HAP-1 (cell line): ENCODE results near the gene PLD6.
"Not testable (repeated sequence)": the region's sequence is repeated elsewhere in the genome, so short reads cannot be mapped to it uniquely, and the experiment has no call there.

Experiments
- DNase-seq, 2 experiments: peaks; one replicate each; pipeline ENCODE4 v3.0.0-alpha.2; 2016 to 2020; ENCODE audit warnings: low spot score in 2 of 2
- H3K27me3 ChIP-seq: fragments of 250-450 bp; sonication (Bioruptor Pico); 2 replicates; pipeline ENCODE4 v1.5.1; 2020; ENCODE audit warnings: low read depth, mild to moderate bottlenecking, moderate library complexity
- H3K36me3 ChIP-seq: fragments of 250-450 bp; sonication (Bioruptor Pico); replicated peaks from 2 replicates; pipeline ENCODE4 v1.5.1; 2020; ENCODE audit warnings: mild to moderate bottlenecking
- H3K4me1 ChIP-seq: fragments of 250-450 bp; sonication (Bioruptor Pico); 2 replicates; pipeline ENCODE4 v1.5.1; 2020; ENCODE audit warnings: mild to moderate bottlenecking
- H3K4me3 ChIP-seq: fragments of 250-450 bp; sonication (Bioruptor Pico); 2 replicates; pipeline ENCODE4 v1.5.1; 2020; ENCODE audit warnings: mild to moderate bottlenecking, moderate library complexity
- H3K9me3 ChIP-seq: fragments of 250-450 bp; sonication (Bioruptor Pico); 2 replicates; pipeline ENCODE4 v1.5.1; 2020; ENCODE audit warnings: mild to moderate bottlenecking, moderate library complexity
- in situ Hi-C: fragments of 300-500 bp; cut with MboI; formaldehyde crosslinking; loops from 3 replicates; pipeline ENCODE4 v1.14.3; 2020; ENCODE audit warnings: low sequenced_read_pairs, inconsistent platforms, mixed read lengths

Gene PLD6

GRCh38 chr17:17206124-17206912 is at the start of gene PLD6:
Gene PLD6, minus strand, starts transcription at chr17:17206333. Its CDS starts 47 bp downstream, at chr17:17206286.
- Histone ChIP-seq H3K36me3 (peaks cover 40% of the 10 kb centered on the region), H3K9me3 (no peaks in the 10 kb centered on the region), H3K4me3 (peak within 1 kb of the TSS; percentile 62), H3K4me1 (peaks cover 23% of the 10 kb centered on the region), H3K27me3 (no peaks in the 10 kb centered on the region)
- in situ Hi-C loops = loop anchor here (5.0 to 10.0 kb wide), 2 partner anchors 54 to 202 kb away; no protein-coding TSS in a partner anchor
- DNase-seq = peak; percentile 84 to 99

GRCh38 chr17:17255689-17256088 is 49.6 kb upstream of the PLD6 start:
- in situ Hi-C loops, DNase-seq, H3K27me3 ChIP-seq, H3K9me3 ChIP-seq, H3K4me3 ChIP-seq, H3K4me1 ChIP-seq: not testable (repeated sequence)
- H3K36me3 ChIP-seq = peaks cover 77% of the 10 kb centered on the region

GRCh38 chr17:17254036-17254435 is 47.9 kb upstream of the PLD6 start:
- Histone ChIP-seq H3K27me3 (no peaks in the 10 kb centered on the region), H3K4me1 (no peaks in the 10 kb centered on the region), H3K4me3 (no peak overlapping the region), H3K9me3 (no peaks in the 10 kb centered on the region), H3K36me3 (peaks cover 78% of the 10 kb centered on the region)
- DNase-seq = no peak
- in situ Hi-C loops = no loop called here

- H3K9me3 ChIP-seq = no peaks in the 10 kb centered on the region
- no peaks in the 10 kb centered on the region for H3K4me1 ChIP-seq
- no peaks in the 10 kb centered on the region for H3K27me3 ChIP-seq
- no peak for DNase-seq
- peaks cover 78% of the 10 kb centered on the region for H3K36me3 ChIP-seq
- in situ Hi-C loops = no loop called here
- no peak overlapping the region for H3K4me3 ChIP-seq
These were observed 47.3 kb upstream of the PLD6 start for GRCh38 chr17:17253406-17253805.

- Histone ChIP-seq H3K36me3 (peaks cover 83% of the 10 kb centered on the region), H3K4me1 (no peaks in the 10 kb centered on the region), H3K4me3 (no peak overlapping the region), H3K27me3 (no peaks in the 10 kb centered on the region), H3K9me3 (no peaks in the 10 kb centered on the region)
- in situ Hi-C loops = no loop called here
- no peak for DNase-seq
These were observed 46.1 kb upstream of the PLD6 start for GRCh38 chr17:17252149-17252661.

- Histone ChIP-seq H3K27me3 (no peaks in the 10 kb centered on the region), H3K4me1 (no peaks in the 10 kb centered on the region), H3K9me3 (no peaks in the 10 kb centered on the region), H3K4me3 (no peak overlapping the region), H3K36me3 (peaks cover 55% of the 10 kb centered on the region)
- in situ Hi-C loops = no loop called here
- DNase-seq = no peak
These were observed 40.7 kb upstream of the PLD6 start for GRCh38 chr17:17246879-17247278.

- H3K9me3 ChIP-seq = no peaks in the 10 kb centered on the region
- in situ Hi-C loops = no loop called here
These were observed 37.0 kb upstream of the PLD6 start for GRCh38 chr17:17243163-17243562.

GRCh38 chr17:17242246-17242645 is 36.1 kb upstream of the PLD6 start:
- Histone ChIP-seq H3K27me3 (no peaks in the 10 kb centered on the region), H3K9me3 (no peaks in the 10 kb centered on the region), H3K36me3 (peaks cover 14% of the 10 kb centered on the region), H3K4me1 (peaks cover 7% of the 10 kb centered on the region), H3K4me3 (no peak overlapping the region)
- DNase-seq = no peak
- in situ Hi-C loops = no loop called here

More at GRCh38 chr17:17243163-17243562, 37.0 kb upstream of the PLD6 start:
- no peaks in the 10 kb centered on the region for H3K27me3 ChIP-seq
- DNase-seq = no peak
- no peak overlapping the region for H3K4me3 ChIP-seq
- peaks cover 24% of the 10 kb centered on the region for H3K36me3 ChIP-seq
- H3K4me1 ChIP-seq = peaks cover 7% of the 10 kb centered on the region

GRCh38 chr17:17241656-17242055 is 35.5 kb upstream of the PLD6 start:
- H3K27me3 ChIP-seq = no peaks in the 10 kb centered on the region
- H3K36me3 ChIP-seq = peaks cover 9% of the 10 kb centered on the region
- in situ Hi-C loops = no loop called here
- no peaks in the 10 kb centered on the region for H3K9me3 ChIP-seq
- peaks cover 7% of the 10 kb centered on the region for H3K4me1 ChIP-seq
- no peak overlapping the region for H3K4me3 ChIP-seq
- DNase-seq = no peak

- no peak overlapping the region for H3K4me3 ChIP-seq
- H3K27me3 ChIP-seq = no peaks in the 10 kb centered on the region
- H3K9me3 ChIP-seq = no peaks in the 10 kb centered on the region
- peaks cover 12% of the 10 kb centered on the region for H3K4me1 ChIP-seq
- DNase-seq = no peak
- in situ Hi-C loops = no loop called here
- H3K36me3 ChIP-seq = no peaks in the 10 kb centered on the region; the same call in 1 of the 2 replicates
These were observed 33.7 kb upstream of the PLD6 start for GRCh38 chr17:17239832-17240231.

- peaks cover 4% of the 10 kb centered on the region for H3K36me3 ChIP-seq
- in situ Hi-C loops = no loop called here
- H3K4me1 ChIP-seq = peaks cover 12% of the 10 kb centered on the region
These were observed 31.1 kb upstream of the PLD6 start, which contains the start of gene FLCN for GRCh38 chr17:17237026-17237799. Gene FLCN, minus strand, starts transcription at chr17:17237168. Its CDS starts 9,031 bp downstream, at chr17:17228137.

GRCh38 chr17:17236295-17237025 is 30.3 kb upstream of the PLD6 start:
- Histone ChIP-seq H3K4me1 (peaks cover 12% of the 10 kb centered on the region), H3K27me3 (no peaks in the 10 kb centered on the region), H3K9me3 (no peaks in the 10 kb centered on the region), H3K4me3 (peak overlapping the region; percentile 97), H3K36me3 (peaks cover 9% of the 10 kb centered on the region)
- in situ Hi-C loops = no loop called here
- DNase-seq = peak; percentile 15 to 46

More at GRCh38 chr17:17237026-17237799, 31.1 kb upstream of the PLD6 start, which contains the start of gene FLCN:
- DNase-seq = peak; percentile 77 to 90
- H3K9me3 ChIP-seq = no peaks in the 10 kb centered on the region
- H3K27me3 ChIP-seq = no peaks in the 10 kb centered on the region
- H3K4me3 ChIP-seq = peak within 1 kb of the TSS; percentile 97
